GM12878 (cell line): ENCODE results near the gene TAOK2.

ENCODE experiments used
- NKRF ChIP-seq: fragments of 450-650 bp; conservative IDR thresholded peaks from 2 replicates; pipeline ENCODE4 v1.6.1; 2017; ENCODE audit warnings: mild to moderate bottlenecking, moderate library complexity
- RAD51 ChIP-seq: fragments of 450-650 bp; IDR thresholded peaks from 2 replicates; pipeline ENCODE4 v1.6.1; 2016; ENCODE audit warnings: moderate library complexity, mild to moderate bottlenecking, inconsistent platforms
- SPI1 ChIP-seq: IDR thresholded peaks from 2 replicates; pipeline ENCODE4 v1.6.1; 2011; ENCODE audit warnings: low read depth, mild to moderate bottlenecking, low read length, moderate library complexity, borderline replicate concordance; ENCODE audit not compliant: insufficient read depth
- TF ChIP-seq, protein P1 (sequence below), 3 experiments: IDR thresholded peaks in 2 of 3; conservative IDR thresholded peaks in 1 of 3; 2 replicates each; pipeline ENCODE4 v1.5.1; 2011; ENCODE audit warnings: low read depth in 3 of 3, low read length in 3 of 3, mild to moderate bottlenecking in 3 of 3, control low read depth in 2 of 3, moderate library complexity in 2 of 3, inconsistent platforms in 1 of 3, mixed read lengths in 1 of 3; ENCODE audit not compliant: control insufficient read depth in 2 of 3, insufficient read depth in 1 of 3; ENCODE audit errors: extremely low read depth in 1 of 3

DNA sequence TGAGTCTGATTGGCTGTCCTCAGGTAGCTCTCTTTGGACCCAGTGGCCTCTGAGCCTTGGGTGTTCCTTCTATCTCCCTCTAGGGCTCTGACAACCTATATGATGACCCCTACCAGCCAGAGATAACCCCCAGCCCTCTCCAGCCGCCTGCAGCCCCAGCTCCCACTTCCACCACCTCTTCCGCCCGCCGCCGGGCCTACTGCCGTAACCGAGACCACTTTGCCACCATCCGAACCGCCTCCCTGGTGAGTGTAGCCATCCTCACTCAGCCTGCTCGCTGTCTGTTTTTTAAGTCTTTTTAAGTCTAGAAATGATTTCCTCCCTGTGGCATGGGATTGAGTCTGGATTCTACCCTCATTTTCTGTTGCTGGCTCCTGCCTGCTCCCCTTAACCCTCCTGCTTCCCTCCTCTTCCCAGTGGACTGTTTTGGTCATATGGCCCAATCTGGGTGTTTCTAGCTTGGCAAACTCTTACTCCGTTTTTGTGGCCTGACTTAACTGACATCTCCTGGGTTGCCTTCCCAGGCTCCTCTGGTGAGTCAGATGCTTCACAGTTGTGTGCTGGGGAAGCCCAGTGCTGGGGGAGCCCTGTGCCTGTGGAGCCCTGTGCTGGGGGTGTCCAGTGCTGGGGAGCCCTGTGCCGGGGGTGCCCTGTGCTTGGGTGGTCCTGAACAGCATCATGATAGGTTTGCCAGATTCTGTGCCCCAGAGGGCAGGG, 9.9 kb downstream of the TAOK2 start:
- no peak for TF ChIP-seq RAD51
- TF ChIP-seq, protein P1, sequence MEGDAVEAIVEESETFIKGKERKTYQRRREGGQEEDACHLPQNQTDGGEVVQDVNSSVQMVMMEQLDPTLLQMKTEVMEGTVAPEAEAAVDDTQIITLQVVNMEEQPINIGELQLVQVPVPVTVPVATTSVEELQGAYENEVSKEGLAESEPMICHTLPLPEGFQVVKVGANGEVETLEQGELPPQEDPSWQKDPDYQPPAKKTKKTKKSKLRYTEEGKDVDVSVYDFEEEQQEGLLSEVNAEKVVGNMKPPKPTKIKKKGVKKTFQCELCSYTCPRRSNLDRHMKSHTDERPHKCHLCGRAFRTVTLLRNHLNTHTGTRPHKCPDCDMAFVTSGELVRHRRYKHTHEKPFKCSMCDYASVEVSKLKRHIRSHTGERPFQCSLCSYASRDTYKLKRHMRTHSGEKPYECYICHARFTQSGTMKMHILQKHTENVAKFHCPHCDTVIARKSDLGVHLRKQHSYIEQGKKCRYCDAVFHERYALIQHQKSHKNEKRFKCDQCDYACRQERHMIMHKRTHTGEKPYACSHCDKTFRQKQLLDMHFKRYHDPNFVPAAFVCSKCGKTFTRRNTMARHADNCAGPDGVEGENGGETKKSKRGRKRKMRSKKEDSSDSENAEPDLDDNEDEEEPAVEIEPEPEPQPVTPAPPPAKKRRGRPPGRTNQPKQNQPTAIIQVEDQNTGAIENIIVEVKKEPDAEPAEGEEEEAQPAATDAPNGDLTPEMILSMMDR (IDR thresholded peaks at IDR 0.05 in 2 of 3, conservative IDR thresholded peaks at IDR 0.05 in 1 of 3; ENCODE audit: control insufficient read depth in 2 of 3, extremely low read depth in 1 of 3, insufficient read depth in 1 of 3, low read depth in 3 of 3, low read length in 3 of 3): no peak
- TF ChIP-seq NKRF: no peak
- no peak for TF ChIP-seq SPI1
